BLaER1 treated with 17β-estradiol and CSF1 and Interleukin-3, amounts not matched to agents 10 nM and 100 nM (cell line): Measurements from ENCODE around the gene SAPCD1.

Experiments
- H3K27ac ChIP-seq, 11 experiments: shearing (Covaris generic); formaldehyde crosslinking; 2 replicates each; pipeline ENCODE4 v1.8.1; 2022
- H3K27me3 ChIP-seq, 11 experiments: shearing (Covaris generic); formaldehyde crosslinking; 2 replicates each; pipeline ENCODE4 v1.8.1; 2022
- H3K36me3 ChIP-seq, 11 experiments: shearing (Covaris generic); formaldehyde crosslinking; 2 replicates each; pipeline ENCODE4 v1.8.1; 2022
- H3K4me1 ChIP-seq, 10 experiments: shearing (Covaris generic); formaldehyde crosslinking; 2 replicates each; pipeline ENCODE4 v1.8.1; 2022
- H3K4me2 ChIP-seq, 11 experiments: shearing (Covaris generic); formaldehyde crosslinking; 2 replicates each; pipeline ENCODE4 v1.8.1; 2022
- H3K4me3 ChIP-seq, 10 experiments: shearing (Covaris generic); formaldehyde crosslinking; 2 replicates each; pipeline ENCODE4 v1.8.1; 2022
- H3K9ac ChIP-seq, 11 experiments: shearing (Covaris generic); formaldehyde crosslinking; 2 replicates each; pipeline ENCODE4 v1.8.1; 2022
- H3K9me3 ChIP-seq, 11 experiments: shearing (Covaris generic); formaldehyde crosslinking; replicated peaks in 1 of 11; 2 replicates each; pipeline ENCODE4 v1.8.1; 2022
- H4K20me1 ChIP-seq, 11 experiments: shearing (Covaris generic); formaldehyde crosslinking; 2 replicates each; pipeline ENCODE4 v1.8.1; 2022
- Cebpa-rat ChIP-seq, 11 experiments: shearing (Covaris generic); IDR thresholded peaks; 2 replicates each; pipeline ENCODE4 v1.8.1; 2022

The SAPCD1 gene

DNA sequence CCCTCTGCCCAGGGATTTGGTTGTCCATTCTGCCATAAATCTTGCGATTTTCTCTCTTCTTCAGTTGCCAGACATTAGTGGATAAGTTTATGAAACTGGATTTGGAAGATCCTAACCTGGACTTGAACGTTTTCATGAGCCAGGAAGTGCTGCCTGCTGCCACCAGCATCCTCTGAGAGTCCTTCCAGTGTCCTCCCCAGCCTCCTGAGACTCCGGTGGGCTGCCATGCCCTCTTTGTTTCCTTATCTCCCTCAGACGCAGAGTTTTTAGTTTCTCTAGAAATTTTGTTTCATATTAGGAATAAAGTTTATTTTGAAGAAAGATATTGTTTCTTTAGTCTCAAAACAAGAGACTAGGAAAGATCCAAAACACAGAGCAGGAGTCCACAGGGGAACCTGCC is at the start of gene SAPCD1:
Gene SAPCD1, plus strand, starts transcription at position 301 of the 400 bp plus-strand sequence. CDS start 399 bp downstream, outside the sequence.
- H3K27me3 ChIP-seq = no peaks in the 10 kb centered on the region
- H3K4me1 ChIP-seq = peaks cover 4 to 30% (median 24%) of the 10 kb centered on the region in 10 experiments
- H3K9ac ChIP-seq = peak within 1 kb of the TSS in 4 of 11 experiments; percentile 0 to 50 (median 20); a peak in 4 of 22 replicates
- peak within 1 kb of the TSS in 10 of 11 experiments; percentile 7 to 62 (median 27); a peak in 14 of 22 replicates for H3K4me2 ChIP-seq
- H3K36me3 ChIP-seq = peaks cover 7 to 81% (median 66%) of the 10 kb centered on the region in 11 experiments; a peak in 20 of 22 replicates
- H3K4me3 ChIP-seq = no peak within 1 kb of the TSS
- no peaks in the 10 kb centered on the region for H4K20me1 ChIP-seq
- no peak for TF ChIP-seq Cebpa-rat (IDR thresholded peaks at IDR 0.05)
- peak within 1 kb of the TSS in 4 of 11 experiments; percentile 13 to 42 (median 22); a peak in 4 of 22 replicates for H3K27ac ChIP-seq
- no peaks in the 10 kb centered on the region for H3K9me3 ChIP-seq

DNA sequence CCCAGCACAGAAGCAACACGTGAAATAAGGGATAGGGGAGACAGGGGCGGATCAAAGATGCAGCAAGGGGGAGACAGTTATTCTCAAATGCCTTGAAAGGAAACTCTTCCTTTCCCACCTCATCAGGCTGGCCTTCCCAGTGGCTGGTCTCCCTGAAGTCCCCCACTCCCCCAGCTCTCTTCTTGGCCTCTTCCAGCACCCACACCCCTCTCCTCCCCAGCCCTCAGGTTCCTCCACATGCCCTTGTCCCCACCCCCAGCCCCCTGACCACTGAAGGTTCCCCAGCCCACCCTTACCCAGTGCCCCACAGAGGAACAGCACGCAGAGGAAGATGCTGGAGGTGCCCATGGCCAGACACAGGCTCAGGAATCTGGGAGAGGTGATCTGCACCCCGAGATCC is 49.0 kb upstream of the SAPCD1 start:
- no peaks in the 10 kb centered on the region for H3K9me3 ChIP-seq
- H3K4me2 ChIP-seq = peak overlapping the region; percentile 46 to 68 (median 62); a peak in 20 of 22 replicates
- peaks cover 43 to 67% (median 53%) of the 10 kb centered on the region in 10 experiments for H3K4me1 ChIP-seq
- H3K27me3 ChIP-seq = no peaks in the 10 kb centered on the region
- no peaks in the 10 kb centered on the region for H3K36me3 ChIP-seq
- no peak for TF ChIP-seq Cebpa-rat (IDR thresholded peaks at IDR 0.05)
- no peaks in the 10 kb centered on the region for H4K20me1 ChIP-seq
- peak overlapping the region in 2 of 11 experiments; percentile 34 to 46; a peak in 1 of 22 replicates for H3K27ac ChIP-seq
- H3K4me3 ChIP-seq = no peak overlapping the region
- peak overlapping the region in 9 of 11 experiments; percentile 0 to 63 (median 45); a peak in 9 of 22 replicates for H3K9ac ChIP-seq

DNA sequence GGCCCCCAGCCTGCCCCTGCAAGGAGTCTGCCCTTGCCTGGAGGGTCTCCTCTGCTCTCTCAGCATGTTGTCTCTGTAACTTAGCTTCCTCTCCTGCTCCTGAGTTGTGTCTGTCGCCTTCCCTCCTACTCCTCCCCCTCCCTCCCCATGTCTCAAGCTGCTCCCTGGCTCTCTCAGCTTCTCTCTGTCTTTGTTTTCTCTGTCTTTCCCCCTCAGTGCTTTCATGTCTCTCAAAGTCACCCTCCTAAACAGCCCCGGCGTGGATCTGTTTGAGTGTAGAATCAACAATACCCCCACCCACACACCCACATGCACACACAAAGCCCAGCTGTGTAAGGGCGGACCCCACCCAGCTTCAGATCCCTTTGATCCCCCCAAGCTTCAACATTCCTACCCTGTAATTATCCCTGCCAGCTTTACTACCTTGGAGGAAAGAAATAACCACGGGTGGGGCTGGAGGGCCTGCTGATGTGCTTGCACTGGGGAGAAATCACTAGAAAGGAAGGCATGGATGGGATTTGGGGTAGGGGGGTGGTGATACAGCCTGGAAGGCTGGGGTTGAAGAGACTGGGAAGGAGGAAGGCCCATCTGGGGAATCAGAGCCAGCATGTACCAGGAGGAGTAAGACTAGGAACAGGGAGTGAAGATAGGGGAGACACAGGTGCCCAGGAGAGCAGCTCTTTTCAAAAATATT is 48.3 kb upstream of the SAPCD1 start:
- peaks cover 43 to 60% (median 51%) of the 10 kb centered on the region in 10 experiments for H3K4me1 ChIP-seq
- H3K27ac ChIP-seq = peak overlapping the region in 6 of 11 experiments; percentile 7 to 46 (median 18); a peak in 10 of 22 replicates
- H4K20me1 ChIP-seq = no peaks in the 10 kb centered on the region
- H3K4me2 ChIP-seq = peak overlapping the region; percentile 46 to 68 (median 62)
- H3K27me3 ChIP-seq = no peaks in the 10 kb centered on the region
- H3K9me3 ChIP-seq = no peaks in the 10 kb centered on the region
- no peaks in the 10 kb centered on the region for H3K36me3 ChIP-seq
- H3K4me3 ChIP-seq = no peak overlapping the region
- peak overlapping the region; percentile 0 to 63 (median 43); a peak in 15 of 22 replicates for H3K9ac ChIP-seq
- no peak for TF ChIP-seq Cebpa-rat (IDR thresholded peaks at IDR 0.05)

DNA sequence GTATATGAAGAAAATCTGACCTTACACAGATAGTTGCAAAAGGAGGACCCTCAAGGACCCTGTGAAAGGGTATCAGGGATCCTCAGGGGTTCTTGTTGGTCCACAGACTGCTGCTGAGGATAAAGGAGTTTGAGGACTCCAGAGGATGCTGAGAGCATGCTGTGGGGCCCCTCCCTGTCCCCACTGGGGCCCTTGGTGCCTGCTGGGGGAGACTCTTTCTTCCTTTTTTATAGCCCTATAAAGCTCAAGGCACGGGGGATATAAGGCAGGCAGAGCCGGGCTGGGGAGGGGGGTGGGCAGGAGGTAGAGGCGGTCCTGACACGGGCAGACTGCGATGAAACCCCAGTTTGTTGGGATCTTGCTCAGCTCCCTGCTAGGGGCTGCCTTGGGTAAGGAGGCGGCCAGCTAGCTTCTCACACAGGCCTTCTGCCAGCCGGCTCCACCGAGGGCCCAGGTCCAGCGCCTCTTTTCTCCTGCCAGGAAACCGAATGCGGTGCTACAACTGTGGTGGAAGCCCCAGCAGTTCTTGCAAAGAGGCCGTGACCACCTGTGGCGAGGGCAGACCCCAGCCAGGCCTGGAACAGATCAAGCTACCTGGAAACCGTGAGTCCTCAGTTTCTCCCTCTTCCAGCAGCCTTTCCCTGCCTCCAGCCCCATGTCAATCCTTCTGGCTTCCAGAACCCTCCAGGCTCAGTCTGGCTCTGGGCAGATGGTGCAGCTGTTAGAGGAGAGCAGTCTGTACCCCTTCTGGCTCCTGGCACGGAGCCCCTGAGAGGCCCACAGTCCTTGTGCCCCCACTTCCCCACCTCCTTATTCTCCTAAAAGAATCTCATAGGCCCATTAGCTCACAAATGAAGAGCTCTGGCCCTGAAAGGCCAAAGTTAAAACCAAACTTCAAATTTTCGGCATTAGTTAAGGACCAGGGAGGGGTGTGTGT is 47.2 kb upstream of the SAPCD1 start, which contains the start of gene LY6G6D:
Gene LY6G6D, plus strand, starts transcription at position 327 of the 937 bp plus-strand sequence. Its CDS starts 8 bp downstream, at position 335.
- Histone ChIP-seq H4K20me1 (no peaks in the 10 kb centered on the region), H3K36me3 (no peaks in the 10 kb centered on the region), H3K4me3 (no peak within 1 kb of the TSS), H3K27me3 (no peaks in the 10 kb centered on the region), H3K4me1 (peaks cover 37 to 53% (median 47%) of the 10 kb centered on the region in 10 experiments), H3K9me3 (no peaks in the 10 kb centered on the region), H3K27ac (peak within 1 kb of the TSS in 6 of 11 experiments; percentile 7 to 46 (median 18); a peak in 10 of 22 replicates), H3K9ac (peak within 1 kb of the TSS in 9 of 11 experiments; percentile 11 to 63 (median 45); a peak in 13 of 22 replicates), H3K4me2 (peak within 1 kb of the TSS; percentile 46 to 68 (median 62))
- TF ChIP-seq Cebpa-rat (IDR thresholded peaks at IDR 0.05) = no peak

DNA sequence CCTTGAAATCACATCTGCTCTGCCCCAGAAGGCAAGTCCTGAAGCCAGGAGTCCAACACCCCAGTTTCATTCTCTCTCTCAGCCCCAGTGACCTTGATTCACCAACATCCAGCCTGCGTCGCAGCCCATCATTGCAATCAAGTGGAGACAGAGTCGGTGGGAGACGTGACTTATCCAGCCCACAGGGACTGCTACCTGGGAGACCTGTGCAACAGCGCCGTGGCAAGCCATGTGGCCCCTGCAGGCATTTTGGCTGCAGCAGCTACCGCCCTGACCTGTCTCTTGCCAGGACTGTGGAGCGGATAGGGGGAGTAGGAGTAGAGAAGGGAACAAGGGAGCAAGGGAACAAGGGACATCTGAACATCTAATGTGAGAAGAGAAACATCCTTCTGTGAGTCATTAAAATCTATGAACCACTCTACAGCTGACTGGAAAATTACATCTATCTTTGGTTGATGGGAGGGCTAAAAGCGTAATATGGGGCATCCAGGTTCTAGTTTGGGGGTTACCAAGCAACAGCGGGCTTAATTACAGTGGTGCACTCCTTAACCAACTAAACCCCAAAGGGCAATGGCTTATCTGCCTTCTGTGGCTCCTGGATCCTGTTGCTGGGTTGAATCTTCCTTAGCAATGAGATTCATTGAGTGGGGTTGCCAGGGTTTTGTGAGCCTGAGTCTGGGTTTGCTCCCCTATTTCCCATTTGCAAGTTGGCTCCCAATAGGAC is 44.8 kb upstream of the SAPCD1 start:
- no peak overlapping the region for H3K9ac ChIP-seq
- no peaks in the 10 kb centered on the region for H3K27me3 ChIP-seq
- H3K9me3 ChIP-seq = no peaks in the 10 kb centered on the region
- H3K27ac ChIP-seq = no peak overlapping the region
- no peak overlapping the region for H3K4me2 ChIP-seq
- no peaks in the 10 kb centered on the region for H4K20me1 ChIP-seq
- no peak overlapping the region for H3K4me3 ChIP-seq
- peaks cover 14 to 47% (median 36%) of the 10 kb centered on the region in 10 experiments for H3K4me1 ChIP-seq
- no peaks in the 10 kb centered on the region for H3K36me3 ChIP-seq
- TF ChIP-seq Cebpa-rat (IDR thresholded peaks at IDR 0.05) = no peak

DNA sequence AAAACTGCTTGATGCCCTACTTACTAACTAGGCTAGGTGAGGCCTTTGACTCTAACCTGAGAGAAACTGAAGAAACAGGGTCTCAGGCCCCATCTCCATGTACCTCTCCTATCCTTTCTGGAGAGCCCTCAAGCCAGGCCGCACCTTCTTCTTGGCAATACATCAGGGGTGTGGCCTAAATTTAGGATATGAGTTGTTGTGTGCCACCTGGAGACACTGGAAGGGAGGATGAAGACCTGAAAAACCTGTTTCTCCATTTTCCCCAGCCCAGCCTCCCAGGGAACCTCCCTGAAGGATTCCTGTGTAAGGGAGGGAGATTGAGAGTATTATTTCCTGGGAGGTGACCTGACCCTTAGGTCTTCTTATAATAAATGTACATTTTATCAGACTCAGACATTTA is 44.2 kb upstream of the SAPCD1 start:
- Histone ChIP-seq H3K27ac (no peak overlapping the region), H3K4me1 (peaks cover 15 to 47% (median 36%) of the 10 kb centered on the region in 10 experiments), H3K9me3 (no peaks in the 10 kb centered on the region), H3K4me3 (no peak overlapping the region), H3K36me3 (no peaks in the 10 kb centered on the region), H4K20me1 (no peaks in the 10 kb centered on the region), H3K4me2 (no peak overlapping the region), H3K9ac (no peak overlapping the region), H3K27me3 (no peaks in the 10 kb centered on the region)
- no peak for TF ChIP-seq Cebpa-rat (IDR thresholded peaks at IDR 0.05)

DNA sequence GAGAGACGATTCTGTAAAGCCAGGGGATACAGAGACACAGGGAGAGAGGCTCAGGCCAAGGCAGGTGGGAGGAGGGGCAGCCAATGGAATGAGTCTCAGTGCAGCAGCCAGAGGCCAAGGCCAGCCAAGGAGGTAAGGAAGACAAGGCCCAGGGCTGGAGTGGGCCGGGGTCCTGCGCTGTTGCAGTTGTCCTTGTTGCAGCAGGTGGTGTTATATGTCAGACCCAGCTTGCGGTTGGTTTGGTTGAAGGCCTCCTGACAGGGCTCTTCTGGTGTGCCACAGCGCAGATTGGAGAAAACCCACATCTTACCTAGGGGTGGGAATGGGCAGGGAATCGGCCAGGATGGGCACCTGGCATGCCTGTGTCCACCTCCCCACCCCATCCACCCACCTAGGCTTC is 43.5 kb upstream of the SAPCD1 start:
- Histone ChIP-seq H3K4me3 (no peak overlapping the region), H3K27me3 (no peaks in the 10 kb centered on the region), H3K27ac (no peak overlapping the region), H3K36me3 (peaks cover 0 to under 1% (median 0%) of the 10 kb centered on the region in 11 experiments; a peak in 1 of 22 replicates), H3K9me3 (no peaks in the 10 kb centered on the region), H3K9ac (no peak overlapping the region), H3K4me2 (no peak overlapping the region), H3K4me1 (peaks cover 18 to 47% (median 38%) of the 10 kb centered on the region in 10 experiments), H4K20me1 (peaks cover 0 to 4% (median 0%) of the 10 kb centered on the region in 11 experiments; a peak in 1 of 22 replicates)
- no peak for TF ChIP-seq Cebpa-rat (IDR thresholded peaks at IDR 0.05)

GRCh38 chr6:31720196-31720770 is 42.2 kb upstream of the SAPCD1 start:
- H3K9ac ChIP-seq = no peak overlapping the region
- H3K36me3 ChIP-seq = peaks cover 0 to 11% (median 0%) of the 10 kb centered on the region in 11 experiments; a peak in 7 of 22 replicates
- H4K20me1 ChIP-seq = peaks cover 0 to 4% (median 0%) of the 10 kb centered on the region in 11 experiments; a peak in 1 of 22 replicates
- TF ChIP-seq Cebpa-rat (IDR thresholded peaks at IDR 0.05) = no peak
- H3K27me3 ChIP-seq = no peaks in the 10 kb centered on the region
- H3K4me3 ChIP-seq = no peak overlapping the region
- H3K9me3 ChIP-seq = no peaks in the 10 kb centered on the region
- H3K27ac ChIP-seq = no peak overlapping the region
- peak overlapping the region in 4 of 11 experiments; percentile 29 to 98 (median 78); a peak in 2 of 22 replicates for H3K4me2 ChIP-seq
- H3K4me1 ChIP-seq = peaks cover 22 to 50% (median 39%) of the 10 kb centered on the region in 10 experiments
